Measurements from ENCODE around the gene RASGRF2.

RASGRF2 gene

GRCh38 chr5:81165493-81166119 is 205.4 kb downstream of the RASGRF2 start:
- DNase-seq = peak in 42 of 56 donors; percentile 4 to 75 (median 24)

GRCh38 chr5:81166430-81166829 is 206.3 kb downstream of the RASGRF2 start:
- DNase-seq = no peak

DNA sequence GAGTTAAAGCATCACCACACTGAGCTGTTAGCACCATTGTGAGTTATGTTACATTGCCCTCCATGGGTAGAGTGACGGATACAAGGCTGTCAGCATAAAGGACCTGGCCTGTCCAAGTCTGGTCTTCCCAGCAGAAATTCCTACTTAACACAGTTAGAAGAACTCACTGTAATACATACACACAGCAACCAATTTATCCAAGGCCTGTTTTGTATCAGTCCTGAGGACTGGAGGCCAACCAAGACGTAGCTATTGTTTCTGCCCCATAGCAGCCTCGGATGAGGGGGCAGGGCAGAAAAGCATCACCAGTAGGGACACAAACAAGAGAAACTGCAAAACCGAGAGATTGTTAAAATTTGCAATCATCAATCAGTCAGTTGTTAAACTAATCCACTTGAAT is 206.9 kb downstream of the RASGRF2 start:
- DNase-seq = no peak

DNA sequence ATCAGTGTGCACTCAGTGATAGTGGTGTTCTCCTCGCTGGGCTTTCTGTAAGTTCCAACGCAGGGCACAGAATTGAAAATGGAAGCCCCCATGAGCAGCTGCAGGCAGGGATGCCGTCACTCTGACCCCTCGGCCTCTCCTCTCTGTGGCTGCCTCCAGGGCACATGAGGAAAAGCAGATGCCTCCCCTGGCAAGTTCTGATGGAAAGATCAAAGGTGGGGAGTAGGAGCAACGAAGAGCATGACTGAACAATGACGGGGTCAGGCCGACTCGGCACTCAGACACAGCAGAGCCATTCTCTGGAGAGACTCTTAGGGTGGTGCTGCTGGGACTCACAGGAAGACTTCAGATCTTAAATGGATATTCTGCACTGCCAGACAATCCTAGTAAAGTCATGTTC is 207.4 kb downstream of the RASGRF2 start:
- DNase-seq = no peak

DNA sequence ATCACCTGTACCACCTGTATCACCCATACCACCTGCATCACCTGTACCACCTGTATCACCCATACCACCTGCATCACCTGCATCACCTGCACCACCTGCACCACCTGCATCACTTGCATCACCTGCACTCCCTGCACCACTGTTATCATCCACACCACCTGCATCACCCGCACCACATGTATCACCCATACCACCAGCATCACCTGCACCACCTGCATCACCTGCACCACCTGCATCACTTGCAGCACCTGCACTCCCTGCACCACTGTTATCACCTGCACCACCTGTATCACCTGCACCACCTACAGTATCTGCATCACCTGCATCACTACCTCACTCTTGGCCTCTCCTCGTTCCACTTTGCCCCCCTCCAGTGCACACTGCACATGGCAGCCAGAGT is 209.8 kb downstream of the RASGRF2 start:
- no peak for DNase-seq

- DNase-seq = no peak
These were observed 211.6 kb downstream of the RASGRF2 start for GRCh38 chr5:81171769-81172168.

DNA sequence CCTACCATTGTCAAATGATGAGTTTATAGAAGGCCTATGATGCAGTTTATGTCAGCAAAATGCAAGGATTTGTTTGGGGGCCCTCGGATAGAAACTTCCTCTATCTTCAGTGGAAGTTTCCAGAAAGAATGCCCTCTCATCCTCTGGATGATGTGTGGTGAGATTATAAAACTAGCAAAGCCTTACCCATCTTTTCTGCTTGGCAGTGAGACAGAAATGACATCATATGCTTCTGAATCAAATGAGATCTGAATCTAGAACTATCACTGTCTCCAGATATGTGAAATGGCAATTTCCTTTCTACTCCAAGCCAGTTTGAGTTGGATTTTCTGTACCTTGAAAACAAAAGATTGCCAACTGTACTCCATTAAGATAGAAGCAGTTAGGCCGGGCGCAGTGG is 212.5 kb downstream of the RASGRF2 start:
- DNase-seq = no peak

- DNase-seq = no peak
These were observed 216.9 kb downstream of the RASGRF2 start for GRCh38 chr5:81177061-81177460.

DNA sequence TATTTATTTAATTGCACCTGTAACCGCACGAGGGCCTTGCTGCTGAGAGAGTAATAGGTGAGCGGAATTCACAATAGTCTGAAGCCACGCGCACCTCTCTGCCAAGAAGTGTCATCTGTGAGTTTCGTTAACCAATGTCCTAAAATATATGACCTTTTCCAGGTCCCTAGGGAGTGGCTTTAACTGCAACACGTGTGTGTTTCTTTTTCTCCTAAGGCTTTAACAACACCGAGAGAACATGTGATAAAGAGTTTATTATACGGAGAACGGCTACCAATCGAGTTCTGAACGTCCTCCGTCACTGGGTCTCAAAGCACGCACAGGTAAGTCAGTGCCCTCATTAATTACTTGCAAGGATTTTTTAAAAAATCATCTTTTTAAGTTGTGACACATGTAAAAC is 219.8 kb downstream of the RASGRF2 start:
- no peak for DNase-seq

DNA sequence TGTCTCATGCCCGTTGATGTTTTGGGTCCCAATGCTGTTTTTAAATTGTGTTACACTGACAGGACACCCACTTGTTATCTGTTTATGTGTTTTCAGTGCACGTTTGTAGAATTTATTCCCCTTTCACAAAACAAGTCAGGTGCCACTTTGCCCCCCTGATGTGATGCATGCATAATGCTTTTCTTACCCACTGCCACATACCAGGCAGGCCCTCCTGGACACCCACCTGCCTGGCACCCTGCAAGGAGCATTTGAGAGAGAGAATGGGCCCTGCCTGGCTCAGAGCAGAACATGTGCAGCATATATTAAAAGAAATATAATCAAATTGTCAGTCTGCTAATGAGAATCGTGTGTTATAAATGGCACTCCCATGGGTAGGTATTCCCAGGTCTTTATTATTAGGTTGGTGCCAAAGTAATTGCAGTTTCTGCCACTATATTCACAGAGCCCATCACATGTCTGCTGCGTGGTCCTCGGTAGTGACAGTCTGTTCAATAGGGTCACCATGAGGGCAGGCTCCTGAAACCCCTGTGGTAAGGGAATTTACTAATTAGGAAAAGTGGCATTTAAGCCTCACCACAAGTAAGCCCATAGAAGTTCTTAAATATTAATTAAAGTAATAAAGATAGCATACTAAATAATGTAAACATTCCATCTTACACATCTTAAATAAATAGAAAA is 220.8 kb downstream of the RASGRF2 start:
- DNase-seq = no peak

- DNase-seq = no peak
These were observed 221.6 kb downstream of the RASGRF2 start for GRCh38 chr5:81181576-81182316.

DNA sequence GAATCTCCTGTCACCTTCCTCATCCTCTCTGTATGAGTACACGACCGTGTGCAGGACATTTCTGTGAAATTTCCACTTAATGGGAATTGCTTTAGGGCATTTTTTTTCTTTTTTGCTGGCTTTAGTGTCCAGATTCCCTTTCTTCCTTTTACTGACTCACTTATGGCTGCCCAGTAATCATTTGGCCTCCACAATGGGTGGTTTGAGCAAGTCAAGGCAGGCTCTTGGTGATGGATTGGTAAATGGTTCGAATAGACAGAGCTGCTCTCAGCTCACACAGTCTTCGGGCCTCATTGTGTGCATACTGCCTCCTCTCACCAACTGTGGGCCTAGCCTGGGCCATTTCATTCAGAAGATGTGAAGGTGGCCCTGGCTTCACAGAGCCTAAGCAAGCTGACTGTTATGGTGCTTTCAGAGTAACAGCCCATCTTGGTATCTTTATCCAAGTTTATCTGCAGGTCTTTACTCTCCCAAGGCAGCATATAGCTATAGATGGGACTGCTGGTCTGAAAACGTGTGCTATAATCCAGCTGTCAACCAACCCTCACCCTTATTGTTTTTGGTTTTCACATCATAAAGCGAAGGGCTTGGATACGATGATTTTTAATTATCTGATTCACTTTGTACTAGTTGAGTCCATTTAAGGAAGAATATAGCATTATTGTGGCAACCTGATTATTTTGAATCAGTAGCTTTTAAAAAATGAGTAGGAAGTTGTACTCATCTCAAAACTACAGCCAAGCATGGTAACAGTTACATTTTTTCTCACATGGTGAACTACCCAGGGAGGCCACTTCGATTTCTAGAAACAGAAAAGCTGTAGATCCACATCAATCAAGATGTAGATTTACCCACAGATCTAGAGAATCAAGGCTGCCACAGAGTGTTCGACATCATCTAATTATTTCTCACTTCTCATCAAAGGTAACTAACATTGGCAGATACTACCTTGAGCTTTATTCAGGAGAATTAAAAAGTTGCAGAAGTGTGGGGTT is 222.5 kb downstream of the RASGRF2 start:
- DNase-seq = no peak

- peak in 3 of 56 donors; percentile 1 to 17 (median 7) for DNase-seq
These were observed 223.9 kb downstream of the RASGRF2 start for GRCh38 chr5:81183811-81184748.

DNA sequence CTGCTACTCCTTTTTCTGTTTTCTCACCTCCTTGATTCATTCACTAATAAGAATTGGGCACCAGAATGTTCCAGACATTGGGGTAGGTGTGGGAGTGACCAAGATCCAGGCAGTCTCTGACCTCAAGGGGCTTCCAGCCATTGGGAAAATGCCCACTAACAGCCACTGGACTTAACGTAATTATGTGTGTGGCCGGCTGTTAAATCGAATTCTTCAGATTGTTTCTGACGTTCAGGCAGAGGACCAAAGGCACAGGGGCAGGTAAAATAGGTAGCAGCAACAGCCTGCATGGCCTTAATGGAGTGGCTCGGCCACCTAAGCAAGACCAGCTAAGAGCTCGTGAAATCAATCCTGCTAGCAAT is 224.6 kb downstream of the RASGRF2 start:
- DNase-seq = no peak

DNA sequence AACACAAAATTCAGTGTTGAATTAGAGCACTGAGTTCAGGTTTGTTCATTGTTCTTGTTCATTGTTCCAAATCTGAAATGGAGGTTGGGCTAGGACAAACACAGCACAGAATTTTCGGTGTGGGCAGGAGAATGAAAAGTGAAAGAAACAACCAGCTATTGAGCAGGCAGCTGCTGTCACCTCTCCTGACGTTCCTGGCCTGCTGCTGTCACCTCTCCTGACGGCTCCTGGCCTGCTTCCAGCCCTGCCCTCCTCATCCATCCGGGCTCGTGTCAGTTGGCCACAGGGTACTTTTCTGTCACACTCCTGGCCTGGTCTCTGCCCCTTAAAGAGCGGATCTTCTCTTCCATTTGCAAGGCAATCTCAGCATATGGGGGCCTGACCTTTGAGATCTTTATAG is 227.7 kb downstream of the RASGRF2 start:
- DNase-seq = peak in 3 of 56 donors; percentile 13 to 18 (median 16)

DNA sequence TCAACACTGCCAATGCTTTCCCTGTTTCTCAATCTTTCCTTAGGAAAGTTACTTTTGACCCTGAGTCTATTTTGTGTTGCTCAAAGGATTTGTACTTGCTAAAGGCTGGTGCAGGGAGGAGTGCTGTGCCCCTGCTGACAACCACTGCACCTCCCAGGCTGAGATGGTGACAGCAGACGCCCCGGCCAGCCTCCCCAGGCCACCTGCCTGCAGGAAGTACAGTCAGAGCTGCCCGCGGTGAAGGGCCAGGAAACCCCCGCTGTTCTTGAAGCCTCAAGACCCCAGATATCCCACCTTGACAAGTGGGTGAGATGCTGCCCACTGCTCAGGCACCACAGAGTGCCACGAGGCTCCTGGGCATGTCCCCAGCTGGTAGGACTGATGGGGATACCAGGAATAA is 228.8 kb downstream of the RASGRF2 start:
- DNase-seq = no peak

- no peak for DNase-seq
These were observed 229.8 kb downstream of the RASGRF2 start for GRCh38 chr5:81189875-81190498.

DNA sequence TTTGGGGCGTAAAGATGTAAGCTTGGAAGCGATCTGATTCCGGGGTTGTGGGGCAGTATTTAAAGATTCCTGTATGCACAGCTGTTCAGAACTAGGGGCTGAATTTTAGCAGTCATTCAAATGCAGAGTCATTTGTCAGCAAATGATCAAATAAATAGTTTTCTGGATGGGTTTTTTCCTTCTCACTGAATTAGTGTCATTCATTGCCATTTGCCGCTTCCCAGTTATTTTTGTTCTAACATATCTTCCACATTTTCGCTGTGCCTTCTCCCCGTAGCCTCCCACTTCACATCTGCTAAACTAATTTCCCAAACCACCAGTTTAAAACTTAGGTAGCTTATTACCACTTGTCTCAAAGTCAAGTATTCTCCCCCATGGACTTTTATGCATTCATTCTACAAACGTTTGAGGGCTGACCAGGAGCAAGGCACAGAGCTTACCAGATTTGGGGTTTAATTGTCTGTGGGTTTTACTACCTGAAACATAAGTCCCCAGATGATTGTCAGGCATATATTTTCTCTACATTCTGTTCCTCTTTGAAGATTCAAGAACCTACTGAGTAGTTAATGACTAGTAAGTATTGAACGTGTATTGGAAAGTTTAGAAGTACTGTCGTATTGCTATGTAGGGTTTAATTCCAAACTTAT is 231.7 kb downstream of the RASGRF2 start:
- DNase-seq = no peak

DNA sequence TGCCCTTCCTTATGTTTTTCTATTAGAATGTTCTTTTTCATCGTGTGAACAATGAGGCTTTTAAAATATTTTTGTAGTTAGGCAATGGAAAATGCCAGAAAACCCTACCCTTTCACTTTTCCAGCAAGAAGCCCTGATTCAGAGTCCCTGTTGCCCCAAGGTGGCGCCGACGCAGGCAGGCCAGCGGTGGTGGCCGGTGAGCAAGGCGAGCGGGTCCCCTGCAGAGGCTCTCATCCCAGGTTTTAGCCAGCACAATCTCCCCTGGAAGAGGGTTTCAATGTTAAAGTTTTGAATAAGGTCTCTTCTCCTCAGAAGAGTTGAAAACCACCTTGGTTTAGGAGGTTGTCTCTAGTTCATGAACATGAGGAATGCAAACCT is 232.2 kb downstream of the RASGRF2 start:
- no peak for DNase-seq

All from nucleus accumbens (tissue), 56 donors.